Jurkat, Clone E6-1 (cell line): ENCODE measurements around the gene IRGQ. TPM values are rescaled to one million over a fixed set of nuclear protein-coding genes. Genes with fewer than 3 reads are reported as not detected.
"Not testable (repeated sequence)": the region's sequence is repeated elsewhere in the genome, so short reads cannot be mapped to it uniquely, and the experiment has no call there.

Source experiments
- DNase-seq: peaks from one replicate; pipeline ENCODE4 v3.0.0-alpha.2; 2011; ENCODE audit warnings: low read depth, low spot score
- H3K4me3 ChIP-seq: 2 replicates; pipeline ENCODE4 v1.5.1; 2011; ENCODE audit warnings: mild to moderate bottlenecking, low read length, control low read depth, moderate library complexity
- polyA plus RNA-seq: library from polyadenylated mRNA; unstranded; fragments of >200 nt; gene quantifications from one replicate; pipeline ENCODE4 v1.2.1, GENCODE V29; 2012; ENCODE audit warnings: missing spikeins; ENCODE audit not compliant: insufficient read length, insufficient read depth

The IRGQ gene
- 3.4 TPM for polyA plus RNA-seq

- DNase-seq = peak; percentile 99
- peak within 1 kb of the TSS; percentile 90 for H3K4me3 ChIP-seq
These were observed at the start of gene IRGQ, which contains the start of gene ZNF576 for GRCh38 chr19:43595999-43596841. Gene IRGQ (minus strand): TSS chr19:43596134. CDS start chr19:43595338, 796 bp downstream. Gene ZNF576 (plus strand): TSS chr19:43596595. CDS start chr19:43597109, 514 bp downstream.

- H3K4me3 ChIP-seq = no peak overlapping the region
- no peak for DNase-seq
These were observed 48.2 kb upstream of the IRGQ start for GRCh38 chr19:43644181-43644580.

- DNase-seq = no peak
- no peak overlapping the region for H3K4me3 ChIP-seq
These were observed 47.4 kb upstream of the IRGQ start for GRCh38 chr19:43643326-43643725.

- no peak overlapping the region for H3K4me3 ChIP-seq
- DNase-seq = no peak
These were observed 46.6 kb upstream of the IRGQ start for GRCh38 chr19:43642531-43642930.

- DNase-seq = no peak
These were observed 45.4 kb upstream of the IRGQ start for GRCh38 chr19:43641333-43641732.

GRCh38 chr19:43640424-43640757 lies 44.5 kb upstream of the IRGQ start:
- peak overlapping the region; percentile 53 for H3K4me3 ChIP-seq
- no peak for DNase-seq

More at GRCh38 chr19:43641333-43641732, 45.4 kb upstream of the IRGQ start:
- H3K4me3 ChIP-seq = no peak overlapping the region

GRCh38 chr19:43639519-43640423 lies 43.8 kb upstream of the IRGQ start, which contains the start of gene CADM4:
Gene CADM4 (minus strand): TSS chr19:43639850. CDS start chr19:43639790, 60 bp downstream.
- no peak for DNase-seq
- H3K4me3 ChIP-seq = peak within 1 kb of the TSS; percentile 53

- peak overlapping the region; percentile 44 for H3K4me3 ChIP-seq
- DNase-seq = no peak
These were observed 43.1 kb upstream of the IRGQ start for GRCh38 chr19:43638995-43639518.

GRCh38 chr19:43638214-43638994 lies 42.5 kb upstream of the IRGQ start:
- DNase-seq = no peak
- H3K4me3 ChIP-seq = no peak overlapping the region

- DNase-seq = no peak
- no peak overlapping the region for H3K4me3 ChIP-seq
These were observed 40.3 kb upstream of the IRGQ start for GRCh38 chr19:43636121-43636683.

- DNase-seq, H3K4me3 ChIP-seq: not testable (repeated sequence)
These were observed 39.6 kb upstream of the IRGQ start for GRCh38 chr19:43635561-43635940.

- H3K4me3 ChIP-seq = no peak overlapping the region
- DNase-seq = no peak
These were observed 39.1 kb upstream of the IRGQ start for GRCh38 chr19:43634872-43635560.

GRCh38 chr19:43634506-43634871 lies 38.6 kb upstream of the IRGQ start:
- no peak for DNase-seq
- H3K4me3 ChIP-seq = no peak overlapping the region

GRCh38 chr19:43634068-43634467 lies 38.1 kb upstream of the IRGQ start:
- no peak overlapping the region for H3K4me3 ChIP-seq
- DNase-seq = no peak

- no peak for DNase-seq
- no peak overlapping the region for H3K4me3 ChIP-seq
These were observed 37.6 kb upstream of the IRGQ start for GRCh38 chr19:43633520-43633919.

GRCh38 chr19:43631491-43631890 lies 35.6 kb upstream of the IRGQ start:
- DNase-seq = no peak
- H3K4me3 ChIP-seq = no peak overlapping the region

GRCh38 chr19:43628646-43629326 lies 32.9 kb upstream of the IRGQ start:
- DNase-seq = no peak
- no peak overlapping the region for H3K4me3 ChIP-seq

GRCh38 chr19:43626838-43627237 lies 30.9 kb upstream of the IRGQ start:
- no peak overlapping the region for H3K4me3 ChIP-seq
- no peak for DNase-seq
